Measurements from ENCODE around the gene CRPPA. TPM values are rescaled to one million over a fixed set of nuclear protein-coding genes. Genes with fewer than 3 reads are reported as not detected.

The CRPPA gene
- total RNA-seq, 1 experiment from 2014 or later = 4.5 TPM

- peak; percentile 53 for DNase-seq (ENCODE audit: low read depth)
Measured at GRCh38 chr7:16423761-16424160, 2.4 kb upstream of the CRPPA start.

- no peak for DNase-seq (ENCODE audit: low read depth)
Measured at GRCh38 chr7:16422917-16423316, 1.6 kb upstream of the CRPPA start.

GRCh38 chr7:16422103-16422435 lies 731 bp upstream of the CRPPA start:
- DNase-seq (ENCODE audit: low read depth) = no peak

GRCh38 chr7:16420649-16421332 lies 547 bp downstream of the CRPPA start:
- peak; percentile 95 for DNase-seq (ENCODE audit: low read depth)

GRCh38 chr7:16420329-16420648 lies 1.0 kb downstream of the CRPPA start:
- no peak for DNase-seq (ENCODE audit: low read depth)

DNA sequence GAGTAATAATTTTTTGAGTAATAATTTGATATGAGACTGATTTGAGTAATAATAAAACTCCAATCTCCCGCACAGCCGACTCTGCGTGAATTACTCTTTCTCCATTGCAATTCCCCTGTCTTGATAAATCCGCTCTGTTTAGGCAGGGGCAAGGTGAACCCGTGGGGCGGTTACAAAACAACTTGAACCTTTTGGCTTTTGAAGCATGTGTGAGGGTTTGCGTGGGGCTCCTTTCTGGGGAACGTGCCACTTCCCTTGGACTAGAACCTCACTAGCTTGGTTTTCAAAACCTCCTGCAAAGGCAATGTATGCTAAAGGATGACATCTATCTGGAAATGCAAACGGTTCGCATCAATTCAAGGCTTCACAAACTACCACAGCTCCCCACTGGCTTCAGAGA lies 1.5 kb downstream of the CRPPA start:
- DNase-seq (ENCODE audit: low read depth) = no peak

- DNase-seq (ENCODE audit: low read depth) = no peak
Measured at GRCh38 chr7:16419126-16419525, 2.2 kb downstream of the CRPPA start.

DNA sequence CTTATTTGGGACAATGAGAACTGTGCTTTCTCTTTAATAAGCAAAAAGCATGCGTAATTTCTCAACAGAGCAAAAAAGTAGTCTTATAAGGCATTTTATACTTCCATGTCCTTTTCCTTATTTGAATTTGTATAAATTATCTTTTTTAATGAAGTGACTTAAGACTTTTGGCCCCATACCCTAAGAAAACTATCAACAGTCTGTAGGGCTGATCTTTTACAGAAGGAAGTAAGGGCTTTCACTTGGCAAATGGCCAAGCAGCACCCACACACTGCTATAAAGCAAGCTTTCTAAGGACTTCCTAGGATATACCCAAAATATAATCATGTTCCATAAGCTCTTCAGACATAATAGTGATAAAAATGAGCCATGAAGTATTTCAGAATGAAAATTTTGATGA lies 3.4 kb downstream of the CRPPA start:
- no peak for DNase-seq (ENCODE audit: low read depth)

GRCh38 chr7:16416289-16417282 lies 4.8 kb downstream of the CRPPA start:
- peak; percentile 97 for DNase-seq (ENCODE audit: low read depth)

- DNase-seq (ENCODE audit: low read depth) = no peak
Measured at GRCh38 chr7:16412274-16413254, 8.8 kb downstream of the CRPPA start.

DNA sequence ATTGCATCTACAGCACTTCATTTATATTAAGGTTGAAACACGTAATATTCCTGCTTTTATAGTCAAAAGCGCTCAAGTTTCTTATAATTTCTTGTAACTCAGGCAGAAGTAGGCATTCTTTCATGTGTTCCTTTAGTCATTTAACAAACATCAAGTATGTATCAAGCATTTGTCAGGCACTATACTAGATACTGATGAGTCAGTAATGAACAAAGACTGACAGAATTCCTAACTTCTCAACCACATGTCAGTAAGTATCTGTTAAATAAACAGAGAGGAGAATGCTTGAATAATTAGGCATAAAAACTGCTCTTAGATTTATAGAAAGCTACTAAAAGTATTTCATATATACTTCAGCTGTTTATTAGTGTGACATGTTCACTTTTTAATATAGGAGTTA lies 9.9 kb downstream of the CRPPA start:
- DNase-seq (ENCODE audit: low read depth) = peak; percentile 72

GRCh38 chr7:16409777-16410176 lies 11.6 kb downstream of the CRPPA start:
- no peak for DNase-seq (ENCODE audit: low read depth)

GRCh38 chr7:16404636-16405035 lies 16.7 kb downstream of the CRPPA start:
- DNase-seq (ENCODE audit: low read depth) = no peak

- no peak for DNase-seq (ENCODE audit: low read depth)
Measured at GRCh38 chr7:16403475-16403874, 17.9 kb downstream of the CRPPA start.

DNA sequence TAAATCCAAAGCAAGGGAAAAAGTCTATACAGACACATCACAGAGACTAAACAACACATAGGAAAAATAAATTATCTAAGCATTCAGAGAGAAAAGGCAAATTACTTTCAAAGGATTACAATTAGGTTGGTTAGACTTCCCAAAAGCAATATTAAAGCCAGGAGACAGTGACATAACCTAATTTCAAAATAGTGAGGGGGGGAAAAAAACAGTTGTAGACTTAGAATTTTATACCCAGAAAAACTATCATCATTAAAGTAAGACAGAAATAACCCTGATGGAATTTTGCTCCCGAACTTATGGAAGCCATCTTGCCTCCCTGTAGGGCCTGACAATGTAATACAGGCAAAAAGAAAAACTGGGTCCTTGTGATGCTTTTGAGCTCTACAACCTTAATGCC lies 18.4 kb downstream of the CRPPA start:
- no peak for DNase-seq (ENCODE audit: low read depth)

GRCh38 chr7:16402091-16402490 lies 19.2 kb downstream of the CRPPA start:
- DNase-seq (ENCODE audit: low read depth) = no peak

GRCh38 chr7:16400893-16401275 lies 20.5 kb downstream of the CRPPA start:
- no peak for DNase-seq (ENCODE audit: low read depth)

DNA sequence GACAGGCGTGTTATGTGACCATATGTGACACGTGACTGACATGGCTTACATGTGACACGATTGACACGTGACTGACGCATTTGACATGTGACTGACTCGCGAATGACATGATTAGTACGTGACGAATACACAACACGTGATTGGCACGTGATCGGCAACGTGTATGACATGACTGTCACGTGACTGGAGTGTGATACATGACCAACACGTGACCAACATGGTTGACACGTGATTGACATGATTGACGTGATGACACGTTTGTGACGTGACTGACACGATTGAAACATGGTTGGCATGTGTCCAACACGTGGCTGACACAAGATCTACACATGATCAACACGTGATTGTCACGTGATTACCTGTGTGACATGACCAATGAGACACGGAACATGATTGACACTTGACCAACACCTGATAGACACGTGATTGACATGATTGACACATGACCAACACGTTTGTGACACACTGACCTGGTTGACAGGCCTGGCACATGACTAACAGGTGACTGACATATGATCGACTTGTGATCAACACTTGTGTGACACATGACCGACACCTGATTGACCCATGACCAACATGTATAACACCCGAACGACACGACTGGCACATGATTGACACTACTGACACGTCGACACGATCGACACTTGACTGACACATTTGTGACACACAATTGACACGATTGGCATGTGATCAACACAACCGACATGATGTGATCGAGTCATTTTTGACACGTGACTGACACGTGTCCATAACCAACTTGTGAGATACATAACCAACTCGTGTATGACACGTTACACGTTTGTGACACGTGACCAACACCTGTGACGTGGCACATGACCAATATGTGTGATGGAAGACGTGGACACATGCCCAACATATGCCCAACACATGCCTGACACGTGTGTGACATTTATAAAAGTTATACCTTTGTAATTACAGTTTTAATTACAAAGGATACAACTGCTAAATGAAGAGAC lies 21.1 kb downstream of the CRPPA start:
- DNase-seq (ENCODE audit: low read depth) = no peak

DNA sequence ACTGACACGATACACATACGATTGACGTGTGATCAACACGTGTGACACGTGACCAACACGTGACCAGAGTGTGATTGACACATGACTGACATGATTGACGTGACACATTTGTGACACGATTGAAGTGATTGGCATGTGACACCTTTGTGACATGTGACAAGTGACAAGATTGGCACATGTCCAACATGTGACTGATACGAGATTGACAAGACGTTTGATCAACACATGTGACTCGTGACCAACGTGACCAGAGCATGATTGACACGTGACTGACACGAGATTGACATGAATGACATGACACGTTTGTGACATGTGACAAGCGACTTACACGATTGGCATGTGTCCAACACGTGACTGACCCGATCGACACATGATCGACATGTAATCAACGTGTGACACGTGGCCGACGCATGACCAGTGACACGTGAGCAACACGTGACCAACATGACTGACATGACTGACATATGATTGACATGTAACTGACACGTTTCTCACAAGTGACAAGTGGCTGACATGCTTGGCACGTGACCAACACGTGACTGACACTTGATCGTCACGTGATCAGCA lies 22.0 kb downstream of the CRPPA start:
- no peak for DNase-seq (ENCODE audit: low read depth)

All from LHCN-M2 (cell line).